NCI-H345 (cell line): Measurements from ENCODE around the gene GTSF1L.
A peak's percentile ranks its signal among the peaks of the same experiment; 100 is the strongest.

ENCODE experiments used
- DNase-seq: peaks from one replicate; lab custom pipeline; 2025; lab: John Stamatoyannopoulos, UW

The GTSF1L gene

GRCh38 chr20:43746344-43747137 lies 19.7 kb upstream of the GTSF1L start:
- peak; percentile 91 for DNase-seq

DNA sequence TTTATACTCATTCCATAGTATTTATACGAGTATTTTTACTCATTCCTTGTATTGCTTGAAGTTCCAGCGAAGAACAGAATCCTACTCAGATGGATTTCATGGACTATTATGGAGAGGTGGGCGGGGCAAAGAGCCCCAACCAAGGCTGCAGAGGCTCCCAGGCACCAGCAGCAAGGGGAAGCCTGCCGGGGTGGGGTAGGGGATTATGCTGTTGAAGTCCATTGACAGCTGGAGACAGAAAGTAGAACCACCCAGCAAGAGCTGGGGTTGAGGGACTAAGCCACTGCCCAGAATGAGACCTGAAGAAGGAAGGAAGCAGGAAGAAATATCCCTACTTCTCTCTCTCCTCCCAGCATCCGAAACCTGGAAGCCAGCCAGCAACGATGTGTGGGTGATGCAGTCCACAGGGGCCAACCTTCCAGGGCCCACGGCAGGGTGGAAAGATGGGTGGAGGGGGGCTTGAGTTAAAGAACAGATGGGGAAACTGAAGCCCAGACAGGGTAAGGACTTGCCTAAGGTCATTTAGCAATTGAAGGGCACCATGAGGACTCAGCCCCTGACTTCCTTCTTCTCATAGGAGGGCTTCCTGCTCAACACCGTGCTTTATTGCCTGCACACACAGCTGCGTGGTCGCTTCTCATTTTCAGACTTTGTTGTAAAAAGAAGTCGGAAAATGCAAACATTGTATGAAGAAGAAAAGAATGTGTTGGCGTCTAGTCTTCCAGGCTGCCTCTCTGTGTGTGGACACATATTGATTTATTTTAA lies 18.3 kb upstream of the GTSF1L start:
- DNase-seq, result peak; percentile 65

DNA sequence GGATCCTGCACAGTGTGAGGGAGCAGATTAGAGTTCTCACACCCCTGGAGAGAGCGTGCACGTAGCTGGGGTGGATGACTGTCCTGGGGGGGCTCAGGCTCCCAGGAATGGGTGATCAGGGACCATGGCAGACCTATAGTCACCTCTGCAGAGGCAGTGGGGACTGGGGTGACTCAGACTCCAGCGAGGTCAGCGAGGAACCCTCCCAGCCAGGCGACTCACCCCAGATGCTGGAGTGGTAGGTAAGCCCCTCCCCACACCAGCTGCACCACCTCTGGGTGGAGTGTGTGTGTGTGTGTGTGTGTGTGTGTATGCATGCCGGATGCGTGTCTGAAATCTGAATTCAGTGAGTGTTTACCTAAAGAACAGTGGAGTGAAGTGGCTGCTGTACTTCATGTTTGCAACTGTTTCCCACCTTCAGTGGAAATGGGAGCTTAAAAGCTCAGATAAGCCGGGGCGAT lies 17.4 kb upstream of the GTSF1L start:
- DNase-seq, result peak; percentile 87

DNA sequence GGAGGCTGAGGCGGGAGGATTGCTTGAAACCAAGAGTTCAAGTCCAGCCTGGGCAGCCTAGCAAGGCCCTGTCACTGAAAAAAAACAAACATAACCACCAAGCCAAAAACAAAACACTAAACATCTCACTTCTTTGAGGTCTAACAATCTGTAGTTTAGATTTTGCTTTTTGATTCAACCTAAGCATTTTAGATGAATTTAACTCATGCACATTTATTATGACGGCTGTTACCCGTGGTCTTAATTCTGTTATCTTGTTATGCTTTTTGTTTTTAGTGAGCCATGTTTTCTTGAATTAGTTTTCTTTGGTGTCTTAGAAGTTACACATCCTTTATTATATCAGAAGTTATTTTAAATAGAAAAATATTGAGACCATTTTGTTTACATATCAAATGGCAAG lies 13.8 kb upstream of the GTSF1L start:
- no peak for DNase-seq

GRCh38 chr20:43739148-43739749 lies 12.4 kb upstream of the GTSF1L start:
- no peak for DNase-seq

DNA sequence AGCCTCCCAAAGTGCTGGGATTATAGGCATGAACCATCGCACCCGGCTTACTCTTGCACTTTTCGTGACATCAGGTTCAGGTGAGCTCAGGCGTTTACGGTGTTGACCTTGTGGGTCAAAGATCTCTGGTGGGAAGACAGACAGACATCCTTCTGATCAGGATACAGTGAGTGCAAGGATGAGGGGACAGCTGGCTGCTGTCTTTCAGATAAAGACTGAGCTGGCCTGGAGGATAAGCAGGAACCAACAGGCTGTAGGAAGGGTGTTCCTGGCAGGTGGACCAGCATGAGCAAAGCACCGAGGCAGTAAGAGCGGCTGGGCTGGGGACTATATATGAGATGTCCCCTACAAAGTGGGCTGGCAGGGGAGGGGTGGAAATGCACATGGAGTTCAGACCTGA lies 11.1 kb upstream of the GTSF1L start:
- no peak for DNase-seq

- no peak for DNase-seq
Observed at GRCh38 chr20:43736588-43737158, 9.9 kb upstream of the GTSF1L start.

DNA sequence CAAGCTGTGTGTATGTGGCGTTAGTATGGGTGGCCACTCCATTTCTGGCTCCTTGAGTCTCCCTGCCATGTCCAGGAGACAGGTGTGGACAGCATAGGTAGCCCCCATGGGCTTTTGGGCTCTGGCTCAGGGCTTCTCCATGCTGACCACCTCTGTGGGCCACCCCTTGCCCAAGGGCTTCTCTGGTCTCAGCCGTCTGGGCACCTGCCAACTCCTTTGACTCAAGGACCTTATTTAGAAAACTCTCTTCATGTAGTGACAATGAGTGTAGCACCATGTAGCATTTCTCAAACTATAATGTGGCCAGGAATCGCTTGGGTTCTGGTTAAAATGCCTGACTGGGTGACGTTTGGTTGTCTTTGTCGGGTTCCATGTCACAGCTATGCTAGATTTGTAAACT lies 5.1 kb upstream of the GTSF1L start:
- DNase-seq, result no peak

- DNase-seq, result no peak
Observed at GRCh38 chr20:43731469-43731868, 4.7 kb upstream of the GTSF1L start.

DNA sequence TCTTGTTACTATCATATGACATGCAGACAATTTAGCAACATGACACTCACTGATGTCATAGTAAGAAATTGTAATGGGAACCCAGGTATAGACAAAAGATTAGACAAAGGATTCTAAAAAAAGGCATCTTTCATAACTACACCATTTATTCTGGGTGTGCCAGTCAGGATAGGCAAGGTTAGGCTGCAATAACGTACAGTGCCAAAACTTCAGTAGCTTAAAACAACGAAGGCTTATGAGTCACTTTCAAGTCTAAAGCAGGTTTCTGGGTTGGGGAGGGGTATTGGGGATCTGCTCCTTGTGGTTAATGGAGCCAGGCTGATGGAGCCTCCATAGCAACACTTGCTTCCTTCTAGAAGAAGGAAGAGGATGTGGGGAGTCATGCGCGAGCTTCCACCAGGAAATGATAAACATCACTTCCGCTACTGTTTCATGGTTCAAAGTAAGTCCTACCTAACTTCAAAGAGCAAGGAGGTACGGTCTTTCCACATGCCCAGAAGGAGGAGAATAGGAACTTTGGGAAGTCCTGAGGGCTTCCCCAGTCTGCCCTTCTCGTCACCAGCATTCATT lies 2.0 kb upstream of the GTSF1L start:
- DNase-seq, result no peak

DNA sequence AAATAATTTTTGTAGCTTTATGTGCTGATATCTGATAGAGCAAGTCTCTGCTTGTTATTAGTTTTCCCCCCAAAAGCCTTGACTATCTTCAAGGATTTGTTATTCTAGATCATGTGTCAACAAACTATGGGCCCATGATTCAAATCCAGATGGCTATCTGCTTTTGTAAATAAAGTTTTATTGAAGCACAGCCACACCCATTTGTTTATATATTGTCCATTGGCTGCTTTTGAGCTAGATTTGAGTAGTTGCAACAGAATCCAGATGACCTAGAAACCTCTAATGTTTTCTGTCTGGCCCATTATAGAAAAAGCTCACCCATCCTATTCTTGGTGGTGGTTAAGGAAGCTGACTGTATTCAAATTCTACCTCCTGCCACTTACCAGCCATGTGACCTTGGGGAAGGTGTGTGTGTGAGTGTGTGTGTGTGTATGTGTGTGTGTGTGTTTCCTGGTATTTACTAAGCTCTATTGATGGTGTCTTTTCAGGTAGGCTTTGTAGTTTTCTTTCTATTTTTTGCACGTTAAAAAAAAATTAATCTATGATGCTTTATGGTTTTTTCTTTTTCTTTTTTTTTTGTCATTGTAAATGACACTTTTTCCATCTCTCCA lies 1.3 kb upstream of the GTSF1L start:
- DNase-seq, result no peak

DNA sequence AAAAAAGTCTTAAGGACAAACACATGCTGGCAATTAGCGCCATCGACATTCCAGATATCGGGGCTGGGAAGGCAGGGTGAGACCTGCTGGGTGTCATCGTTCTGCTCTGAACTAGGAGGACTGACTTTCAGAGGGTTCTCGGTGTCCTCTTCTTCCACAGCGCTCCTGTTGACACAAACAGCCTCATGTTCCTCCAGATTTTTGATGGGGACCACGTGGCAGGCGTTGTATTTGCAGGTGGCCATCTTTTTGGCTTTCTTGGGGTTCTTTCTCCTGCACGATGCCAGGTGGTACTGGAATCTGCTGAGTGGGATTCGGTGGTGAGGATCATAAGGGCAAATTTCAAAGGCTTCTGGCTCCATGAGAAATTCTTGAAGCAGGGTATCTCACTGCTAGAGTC lies 469 bp downstream of the GTSF1L start:
- no peak for DNase-seq

GRCh38 chr20:43725666-43726065 lies 1.1 kb downstream of the GTSF1L start:
- no peak for DNase-seq

- no peak for DNase-seq
Observed at GRCh38 chr20:43724383-43724782, 2.4 kb downstream of the GTSF1L start.

- DNase-seq, result no peak
Observed at GRCh38 chr20:43723735-43724134, 3.1 kb downstream of the GTSF1L start.

DNA sequence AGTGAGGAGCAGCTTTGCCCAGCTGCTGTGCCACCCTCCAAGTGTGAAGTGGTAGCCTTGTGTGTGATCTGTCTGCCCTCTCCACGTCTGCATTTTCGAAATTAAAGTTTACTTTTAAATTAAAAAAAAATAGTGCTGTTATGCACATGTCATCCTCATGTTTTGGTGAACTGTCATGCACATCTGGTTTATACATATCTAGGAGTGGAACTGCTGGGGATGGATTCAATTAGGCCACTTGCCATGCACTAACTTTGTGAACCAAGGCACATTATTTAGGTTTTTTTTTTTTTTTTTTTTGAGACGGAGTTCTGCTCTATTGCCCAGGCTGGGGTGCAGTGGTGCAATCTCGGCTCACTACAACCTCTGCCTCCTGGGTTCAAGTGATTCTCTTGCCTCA lies 3.6 kb downstream of the GTSF1L start:
- no peak for DNase-seq

GRCh38 chr20:43722153-43722505 lies 4.7 kb downstream of the GTSF1L start:
- no peak for DNase-seq

GRCh38 chr20:43721429-43722152 lies 5.2 kb downstream of the GTSF1L start:
- peak; percentile 94 for DNase-seq

GRCh38 chr20:43721097-43721428 lies 5.7 kb downstream of the GTSF1L start:
- no peak for DNase-seq

- no peak for DNase-seq
Observed at GRCh38 chr20:43720007-43720406, 6.8 kb downstream of the GTSF1L start.

DNA sequence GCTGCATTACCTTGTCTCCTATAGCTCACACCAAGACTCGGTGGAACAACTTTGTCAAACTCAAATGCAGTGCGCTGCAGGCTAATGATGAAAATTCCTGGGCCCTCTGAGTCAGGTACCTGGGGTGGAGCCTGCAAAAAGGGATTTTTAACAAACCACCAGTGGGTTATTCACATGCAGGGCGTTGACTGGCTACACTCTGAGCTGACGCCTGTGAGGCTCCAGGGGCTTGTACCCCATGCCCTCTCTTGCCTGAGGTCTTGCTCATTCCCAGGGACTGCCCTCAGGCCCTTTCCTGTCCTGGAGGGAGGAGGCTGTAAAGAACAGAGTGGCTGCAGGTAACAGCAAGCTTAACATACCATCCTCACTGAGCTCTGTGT lies 9.2 kb downstream of the GTSF1L start:
- DNase-seq, result no peak
